Fibroblast of skin of right biceps (primary cell): ENCODE data around the gene SCUBE3.

Experiments
- DNase-seq: peaks from one replicate; pipeline ENCODE4 v3.0.0-alpha.2; 2013

Gene SCUBE3

DNA sequence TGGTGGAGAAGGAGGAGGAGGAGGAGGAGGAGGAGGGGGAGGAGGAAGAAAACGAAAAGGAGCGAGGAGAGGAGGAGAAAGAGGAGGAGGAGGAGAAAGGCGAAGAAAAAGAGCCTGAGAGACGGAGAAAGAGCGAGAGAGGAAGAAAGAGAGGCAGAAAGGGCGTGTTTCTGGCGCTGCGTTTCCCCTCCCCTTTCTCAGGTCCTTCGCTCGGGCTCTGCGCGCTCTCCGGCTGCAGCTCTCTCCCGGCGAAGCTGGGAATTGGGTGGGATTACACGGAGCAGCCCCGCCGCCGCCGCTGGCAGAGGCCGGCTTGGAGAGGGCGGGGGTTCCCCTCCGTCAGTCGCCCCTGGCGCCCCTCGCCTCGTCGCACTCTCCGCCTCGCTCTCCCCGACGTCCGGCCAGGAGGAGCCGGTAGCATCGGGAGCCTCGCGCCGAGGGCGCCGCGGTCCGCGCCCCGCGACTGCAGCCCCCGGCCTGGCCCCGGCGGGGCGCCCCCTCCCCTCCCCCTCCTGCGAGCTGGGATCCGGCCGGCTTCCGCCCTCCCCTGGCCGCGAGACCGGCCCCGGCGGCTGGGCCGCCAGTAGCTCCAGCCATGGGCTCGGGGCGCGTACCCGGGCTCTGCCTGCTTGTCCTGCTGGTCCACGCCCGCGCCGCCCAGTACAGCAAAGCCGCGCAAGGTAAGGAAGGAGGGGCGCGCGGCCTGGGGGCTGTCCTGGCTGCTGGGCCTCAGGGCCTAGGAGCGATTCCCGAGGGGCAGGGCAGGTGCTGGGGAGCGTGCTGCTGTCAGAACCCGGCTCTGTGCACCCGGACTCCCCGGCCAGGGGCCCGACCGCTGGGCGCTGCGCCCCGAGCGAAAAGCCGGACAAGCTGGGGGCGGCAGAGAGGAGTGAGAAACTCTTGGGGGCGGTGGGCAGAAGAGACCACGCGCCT, at the start of gene SCUBE3:
Gene SCUBE3, plus strand, starts transcription at position 133 of the 933 bp plus-strand sequence. Its CDS starts 463 bp downstream, at position 596.
- DNase-seq = peak; percentile 62

DNA sequence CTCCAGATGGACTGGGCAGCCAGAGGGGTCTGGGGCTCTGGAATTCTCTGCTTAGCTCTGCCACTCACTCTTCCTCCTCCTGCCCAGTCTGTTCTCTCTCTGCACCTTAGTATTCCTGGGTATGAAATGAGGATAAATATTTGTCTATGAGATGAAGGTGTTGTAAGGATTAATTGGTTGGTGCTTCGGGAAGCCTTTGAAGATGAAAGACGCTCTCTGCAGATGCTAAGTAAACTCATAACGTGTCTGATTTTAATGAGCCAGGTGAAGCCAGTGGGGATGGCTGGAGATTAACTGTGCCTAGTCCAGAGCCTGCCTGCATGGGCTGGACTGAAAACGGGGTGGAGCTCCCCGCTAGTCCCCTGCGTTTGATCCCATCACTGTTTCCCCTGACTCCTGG, 49.5 kb upstream of the SCUBE3 start:
- DNase-seq = no peak

DNA sequence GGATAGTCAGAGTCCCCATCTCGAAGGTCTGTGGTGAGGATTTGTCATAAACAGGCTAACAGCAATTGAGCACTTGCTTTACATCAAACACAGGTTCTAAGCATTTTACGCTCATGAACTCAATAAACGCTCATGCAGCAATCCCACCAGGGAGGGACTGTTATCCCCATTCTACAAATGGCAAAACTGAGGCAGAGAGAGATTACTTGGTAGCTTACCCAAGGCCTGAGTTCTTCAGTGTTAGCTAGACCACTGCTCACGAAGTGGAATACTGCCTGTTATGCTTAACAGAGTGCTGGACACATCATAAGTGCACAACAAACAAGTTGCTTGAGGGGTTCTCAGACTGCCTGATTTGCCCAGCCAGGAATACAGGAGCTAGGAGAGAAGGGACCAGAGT, 48.9 kb upstream of the SCUBE3 start:
- DNase-seq = no peak

DNA sequence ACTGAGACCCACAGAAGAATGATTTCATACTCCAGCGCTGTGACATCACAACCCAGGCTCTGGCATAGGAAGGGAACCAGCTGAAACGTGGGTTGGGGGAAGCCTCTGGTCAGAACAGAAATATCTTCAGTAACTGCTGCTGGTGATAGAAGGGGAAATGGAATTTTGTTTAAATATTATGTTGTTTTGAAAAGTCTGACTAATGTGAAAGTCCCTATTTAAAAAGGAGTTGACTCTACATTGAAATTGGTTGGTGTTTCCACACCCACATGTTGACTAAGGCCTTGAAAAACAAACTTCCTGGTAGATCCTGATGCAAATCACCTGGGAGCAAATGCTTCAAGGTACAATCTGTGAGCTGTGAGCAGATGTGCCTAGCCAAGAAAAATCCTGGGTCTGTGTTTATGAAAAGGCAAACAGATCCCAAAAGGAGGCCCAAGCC, 48.1 kb upstream of the SCUBE3 start:
- peak; percentile 36 for DNase-seq

DNA sequence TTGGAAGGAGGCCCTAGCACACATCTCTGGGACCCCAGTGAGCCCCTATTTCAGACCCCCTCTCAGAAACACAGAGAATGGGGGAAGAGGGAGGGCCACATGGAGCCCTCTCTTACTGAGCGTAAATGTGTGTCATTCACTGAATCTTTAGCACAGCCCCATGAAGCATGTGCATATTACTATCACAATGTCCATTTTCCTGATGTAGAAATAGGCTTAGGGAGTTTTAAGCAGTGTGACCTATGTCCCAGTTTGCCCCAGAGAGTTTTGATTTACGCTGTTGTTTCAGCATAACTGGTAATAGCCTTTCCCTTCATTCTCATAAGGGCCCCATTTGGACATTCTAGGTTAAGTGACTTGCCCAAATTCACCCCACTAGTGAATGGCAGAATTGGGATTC, 47.6 kb upstream of the SCUBE3 start:
- DNase-seq = no peak

DNA sequence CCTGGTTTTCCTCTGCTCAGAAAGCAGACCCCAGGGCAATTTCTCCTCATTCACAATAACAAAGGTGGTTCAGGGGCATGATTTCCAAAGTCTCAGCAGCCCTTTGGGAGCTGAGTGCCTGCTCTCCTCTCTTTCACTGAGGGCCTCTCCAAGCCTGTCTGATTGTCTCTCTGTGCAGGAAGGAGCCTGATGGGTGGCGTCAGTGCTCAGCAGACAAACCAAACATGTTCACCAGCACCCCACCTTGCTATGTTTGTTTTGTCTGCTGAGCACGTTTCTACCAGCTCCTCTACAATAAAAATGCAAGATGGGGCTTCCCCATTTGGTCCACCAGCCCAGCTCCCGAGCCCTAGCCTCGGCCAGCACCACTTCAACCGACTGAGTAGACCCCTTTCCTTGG, 47.2 kb upstream of the SCUBE3 start:
- DNase-seq = no peak

DNA sequence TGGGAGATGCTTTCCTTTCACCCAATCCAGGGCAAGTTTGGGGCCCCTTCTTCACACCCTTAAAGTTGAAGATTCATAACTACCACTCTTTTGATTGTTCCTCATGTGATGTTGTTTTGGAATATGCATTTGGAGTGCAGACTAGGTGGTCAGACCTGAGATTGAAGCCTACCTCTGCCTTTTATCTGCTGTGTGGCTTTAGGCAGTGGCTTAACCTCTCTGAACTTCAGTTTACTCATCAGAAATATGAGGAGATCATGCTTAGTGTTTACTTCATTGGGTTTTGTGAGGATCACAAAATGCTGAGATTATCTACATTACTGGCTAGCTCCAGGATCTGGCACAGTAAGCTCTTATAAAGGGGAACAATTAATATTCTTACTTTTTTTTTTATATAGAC, 46.3 kb upstream of the SCUBE3 start:
- DNase-seq = no peak

DNA sequence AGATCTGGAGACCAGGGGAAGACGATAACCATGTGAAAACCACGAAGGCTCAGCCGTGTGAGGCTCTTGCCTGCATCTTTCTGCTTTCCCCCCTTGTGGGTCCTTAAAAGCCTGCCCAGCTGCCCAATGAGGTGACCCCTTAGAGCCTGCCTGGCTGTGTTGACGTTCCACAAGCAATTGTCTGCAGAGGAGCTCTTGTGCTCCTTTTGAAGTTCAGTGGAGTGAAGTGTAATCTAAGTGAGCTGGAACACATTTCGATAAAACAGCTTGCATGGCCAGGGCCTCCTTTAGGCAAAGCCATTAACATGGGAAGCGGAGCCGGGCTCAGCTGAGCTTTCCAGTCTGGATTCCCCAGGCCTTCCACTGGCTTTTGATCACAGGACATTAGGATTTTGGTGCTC, 45.3 kb upstream of the SCUBE3 start:
- DNase-seq = no peak

DNA sequence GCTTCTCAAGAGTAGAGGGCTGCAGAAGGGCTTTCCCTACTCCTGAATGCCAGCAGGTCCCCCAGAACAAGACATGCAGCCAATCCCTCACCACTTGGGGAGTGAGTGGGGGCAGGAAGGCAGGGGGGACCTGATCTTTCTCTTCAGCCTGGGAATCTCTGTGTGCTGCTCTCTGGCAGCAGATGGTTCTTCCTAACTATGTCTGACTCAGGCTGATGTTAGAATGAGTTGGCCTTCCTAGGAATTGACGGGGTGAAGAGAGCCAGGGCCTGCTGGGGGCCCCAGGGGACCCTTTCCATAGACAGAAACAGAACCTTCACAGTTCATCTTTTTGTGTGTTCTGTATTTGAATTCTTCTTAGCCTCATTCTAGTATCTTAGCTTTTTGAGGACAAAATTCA, 43.6 kb upstream of the SCUBE3 start:
- DNase-seq = peak; percentile 87

DNA sequence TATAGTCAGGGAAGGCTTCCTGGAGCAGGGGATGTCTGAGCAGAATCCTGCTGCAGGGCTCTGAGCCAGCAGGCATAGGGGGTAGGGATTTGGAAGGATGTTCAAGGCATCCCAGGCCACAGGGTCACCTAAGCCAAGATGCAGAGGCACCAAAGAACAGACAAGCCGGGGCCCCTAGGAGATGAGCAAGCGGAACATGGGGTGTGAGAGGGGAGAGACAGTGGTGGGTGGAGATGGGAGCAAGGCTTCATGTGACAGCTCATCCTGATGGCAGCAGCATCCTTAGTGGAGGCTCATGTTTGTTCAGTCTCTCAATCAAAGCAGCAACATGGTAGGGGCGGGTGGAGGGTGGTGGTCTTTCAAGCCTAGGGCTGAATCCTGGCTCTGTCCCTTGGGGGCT, 42.9 kb upstream of the SCUBE3 start:
- peak; percentile 60 for DNase-seq

DNA sequence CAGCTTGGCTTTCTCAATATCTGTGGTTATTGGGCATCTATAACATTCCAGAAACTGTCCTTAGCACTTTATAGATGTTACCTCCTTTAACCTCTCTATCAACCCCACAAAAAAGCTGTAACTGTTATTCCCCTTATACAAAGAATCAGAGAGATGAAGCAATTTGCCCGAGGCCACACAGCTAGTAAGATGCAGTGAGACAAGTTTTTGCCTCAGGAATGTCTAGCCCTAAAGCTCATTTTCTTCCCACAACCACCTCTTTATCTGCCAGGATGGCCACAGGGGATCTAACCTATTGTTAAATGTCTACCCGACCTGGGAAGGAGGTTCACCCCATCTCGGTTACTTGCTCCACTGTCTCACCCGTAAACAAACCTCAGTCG, 40.7 kb upstream of the SCUBE3 start:
- peak; percentile 60 for DNase-seq

DNA sequence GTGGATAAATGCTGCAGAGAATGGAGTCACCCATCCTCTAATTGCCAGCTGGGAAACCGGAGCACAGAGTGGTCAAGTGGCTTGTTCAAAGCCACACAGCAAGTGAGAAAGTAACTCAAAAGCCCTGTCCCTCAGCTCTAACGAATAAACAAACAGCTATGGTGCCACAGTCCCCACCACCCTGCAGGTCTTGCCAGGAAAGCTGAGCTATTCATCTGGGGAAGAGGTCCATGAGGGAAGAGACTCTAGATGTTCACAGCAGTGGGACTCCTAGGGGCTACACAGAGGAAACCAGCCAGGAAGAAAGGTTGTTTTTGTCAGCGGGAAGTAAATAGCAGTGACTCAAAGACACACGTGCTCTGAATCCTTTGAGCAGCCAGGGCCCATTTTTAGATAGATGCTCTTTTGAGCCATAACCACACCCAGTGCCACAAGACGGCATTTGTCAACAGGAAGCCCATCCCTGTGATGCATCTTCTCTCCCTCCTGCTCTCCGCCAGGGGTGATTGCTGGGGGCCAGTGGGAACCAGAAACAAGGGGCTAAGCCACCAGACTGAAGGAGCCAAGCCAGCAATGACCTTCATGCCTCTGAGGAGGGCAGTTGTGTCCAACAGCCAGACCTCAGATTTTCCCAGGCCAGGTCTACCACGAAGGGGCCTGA, 40.2 kb upstream of the SCUBE3 start:
- peak; percentile 55 for DNase-seq

DNA sequence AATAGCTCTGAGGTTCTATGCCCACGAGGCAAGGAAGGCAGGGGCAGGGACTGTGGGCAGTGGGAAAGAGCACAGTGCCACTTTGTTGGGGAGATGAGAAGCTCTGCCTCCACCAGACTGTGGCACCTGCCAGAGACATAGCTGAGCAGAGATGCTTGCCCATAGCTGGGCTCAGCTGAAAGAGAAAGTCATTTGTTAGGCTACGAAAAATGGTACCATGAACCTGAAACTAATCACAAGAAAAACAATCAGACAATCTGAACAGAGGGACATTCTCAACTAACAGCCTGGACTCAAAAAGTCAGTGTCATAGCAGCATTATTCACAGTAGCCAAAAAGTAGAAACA, 39.7 kb upstream of the SCUBE3 start:
- DNase-seq = no peak

DNA sequence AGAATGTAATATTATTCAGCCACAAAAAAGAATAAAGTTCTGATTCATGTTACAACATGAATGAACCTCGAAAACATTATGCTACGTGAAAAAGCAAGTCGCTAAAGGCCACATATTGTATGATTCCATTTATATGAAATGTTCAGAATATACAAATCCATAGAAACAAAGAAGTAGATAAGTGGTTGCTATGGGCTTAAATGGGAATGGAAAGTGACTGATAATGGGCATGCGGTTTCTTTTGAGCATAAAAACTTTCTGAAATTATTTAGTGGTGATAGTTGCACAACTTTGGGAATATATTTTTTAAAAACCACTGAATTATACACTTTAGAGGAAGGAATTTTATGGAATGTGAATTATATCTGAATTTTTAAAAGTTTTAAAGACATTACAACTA, 39.3 kb upstream of the SCUBE3 start:
- DNase-seq = no peak

DNA sequence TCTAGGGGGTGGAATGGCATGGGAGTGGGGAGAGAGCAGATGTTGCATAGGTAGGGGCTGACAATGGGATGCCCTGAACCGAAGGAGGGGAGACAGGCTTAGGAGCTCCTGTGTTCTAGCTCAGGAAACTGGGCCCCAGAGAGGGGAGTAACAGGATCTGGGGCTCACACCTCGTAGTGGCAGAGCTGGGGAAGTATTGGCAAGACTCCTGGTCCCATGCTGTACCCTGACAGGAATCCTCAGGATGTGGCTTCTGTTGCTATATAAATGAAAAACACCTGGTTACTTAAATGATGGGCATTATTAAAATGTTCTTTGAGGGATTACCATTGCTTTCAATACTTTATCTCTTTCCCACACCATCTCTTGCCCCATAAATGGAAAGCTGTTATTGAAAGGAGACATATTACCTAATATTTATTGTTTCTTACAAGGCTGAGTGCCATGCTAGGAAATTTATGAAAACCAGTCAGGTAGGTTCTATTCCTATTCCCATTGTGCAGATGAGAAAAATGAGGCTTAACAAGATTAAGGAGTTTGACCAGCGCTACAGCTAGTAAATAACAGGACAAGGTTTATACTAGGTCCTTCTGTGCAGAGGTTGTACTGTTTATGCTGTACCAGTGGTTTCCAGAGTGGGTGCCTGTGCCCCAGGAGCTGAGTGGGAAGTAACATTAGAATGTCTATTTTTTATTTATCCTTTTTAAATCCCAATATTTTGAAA, 37.3 kb upstream of the SCUBE3 start:
- DNase-seq = peak; percentile 51

DNA sequence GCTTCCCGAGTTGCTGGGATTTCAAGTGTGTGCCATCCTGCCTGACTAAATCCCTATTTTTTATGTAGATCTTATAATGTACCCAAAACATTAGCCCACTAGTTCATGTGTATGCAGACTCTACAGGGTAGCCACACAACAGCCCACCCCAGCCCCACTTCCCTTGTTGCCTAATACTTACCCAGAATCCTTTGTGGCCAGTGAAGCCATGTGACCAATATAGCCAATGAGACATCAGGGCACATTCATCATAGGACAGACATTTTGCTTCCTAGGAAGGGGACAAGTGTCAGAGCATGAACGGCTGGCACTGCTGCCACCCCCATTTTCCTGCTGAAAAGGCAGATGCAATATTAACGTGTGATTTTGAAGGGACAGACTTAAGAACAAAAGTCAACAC, 36.6 kb upstream of the SCUBE3 start:
- DNase-seq = peak; percentile 53

DNA sequence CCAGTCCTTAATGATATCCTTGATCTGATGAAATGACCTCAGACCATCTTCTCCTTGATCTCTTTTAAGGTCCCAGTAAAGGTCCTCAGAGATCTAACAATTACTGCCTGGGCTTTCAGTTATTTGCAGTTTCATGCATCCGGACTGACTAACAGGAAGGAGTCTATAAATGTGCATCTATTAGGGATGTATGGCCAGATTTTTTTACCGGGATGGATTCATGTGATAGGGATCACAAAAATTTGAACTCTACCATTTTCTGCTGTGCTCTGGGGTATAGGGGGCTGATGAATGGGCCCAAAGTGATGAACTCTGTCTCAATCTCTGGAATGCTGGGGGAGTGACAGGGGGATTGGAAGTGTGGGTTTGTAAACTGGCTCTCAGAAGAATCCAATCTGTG, 36.2 kb upstream of the SCUBE3 start:
- peak; percentile 89 for DNase-seq

DNA sequence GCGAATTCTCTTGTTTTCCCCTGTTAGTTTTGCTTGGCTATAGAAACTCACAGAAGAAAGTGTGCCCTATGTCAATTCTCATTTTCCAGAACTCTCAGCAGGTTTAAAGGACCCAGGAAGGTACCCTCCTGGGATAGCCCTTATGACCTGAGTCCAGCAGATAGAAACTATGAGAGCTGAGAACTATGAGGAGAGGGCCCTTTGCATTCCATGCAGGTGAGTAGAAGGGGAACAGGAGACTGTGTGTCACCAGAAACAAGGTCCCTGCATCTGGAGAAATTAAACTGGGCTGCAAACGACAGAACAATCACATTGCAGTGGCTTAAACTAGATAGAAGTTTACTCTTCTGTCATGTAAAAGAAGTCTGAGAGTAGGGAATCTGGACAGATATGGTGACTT, 35.7 kb upstream of the SCUBE3 start:
- no peak for DNase-seq

DNA sequence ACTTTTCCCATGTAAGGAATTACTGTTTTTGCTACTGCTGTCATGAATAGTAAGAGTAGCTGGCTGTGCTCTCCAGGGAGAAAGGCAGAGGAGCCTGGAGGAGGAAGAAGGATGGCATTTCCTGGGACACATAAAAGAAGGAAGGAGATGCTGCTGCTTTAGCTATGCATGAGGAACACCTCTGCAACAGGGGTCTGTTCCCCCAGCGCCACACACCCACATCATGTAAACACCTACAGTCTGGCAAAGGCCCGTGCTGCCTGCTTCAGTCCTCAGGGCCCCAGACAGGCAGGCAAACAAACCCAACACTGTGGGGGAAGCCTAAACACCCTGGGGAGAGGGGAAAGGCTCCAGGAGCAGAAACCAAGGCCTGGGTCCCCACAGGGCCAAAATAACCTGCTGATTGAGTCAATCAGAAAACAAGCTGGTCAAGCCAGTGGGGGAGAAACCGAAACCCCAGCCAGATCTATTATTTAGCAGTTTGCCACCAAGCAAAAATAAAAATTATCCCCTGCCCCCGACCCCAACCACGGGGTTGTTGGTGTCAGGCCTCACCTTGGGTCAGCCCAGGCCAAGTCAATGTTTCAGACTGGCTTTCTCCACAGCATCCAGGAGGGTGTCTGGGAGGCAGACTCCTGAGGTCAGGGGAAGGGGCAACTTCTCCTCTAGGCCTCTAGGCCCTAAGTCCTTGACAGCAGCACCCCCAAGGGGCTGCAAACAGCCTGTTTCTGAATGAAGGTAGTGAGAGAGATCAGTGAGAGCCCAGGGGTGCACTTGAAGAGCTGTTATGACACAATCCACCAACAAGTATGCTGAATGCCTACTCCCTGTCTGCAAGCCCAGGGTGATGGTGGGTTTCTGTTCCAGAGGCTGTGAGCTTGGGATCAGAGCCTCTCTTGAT, 34.6 kb upstream of the SCUBE3 start:
- peak; percentile 44 for DNase-seq

DNA sequence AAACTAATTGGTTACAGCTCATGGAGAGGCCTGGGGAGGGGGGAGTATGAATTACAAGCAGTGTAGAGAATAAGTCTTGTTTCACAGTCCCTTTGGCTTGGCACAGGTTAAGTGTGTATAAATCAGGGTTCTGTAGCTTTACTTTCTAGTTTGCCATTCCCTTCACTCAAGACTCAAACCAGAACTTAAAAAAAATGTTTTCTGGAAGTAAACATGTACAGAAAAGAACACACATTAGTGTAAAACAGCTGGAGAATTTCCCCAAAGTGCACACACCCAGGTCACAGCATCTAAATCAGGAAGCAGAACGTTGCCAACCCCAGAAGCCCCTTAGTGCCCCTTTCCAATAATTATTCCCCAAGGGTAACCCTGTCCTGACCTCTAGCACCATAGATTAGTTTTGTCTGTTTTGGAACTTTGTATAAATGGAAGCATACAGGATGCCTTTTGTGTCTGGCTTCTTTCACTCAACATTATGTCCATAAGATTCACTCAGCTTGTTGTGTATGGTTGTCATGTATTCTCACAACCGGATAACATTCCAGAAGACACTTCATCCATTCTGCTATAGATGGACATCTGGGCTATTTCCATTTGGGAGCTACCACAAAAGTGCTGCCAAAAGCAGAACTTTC, 33.7 kb upstream of the SCUBE3 start:
- no peak for DNase-seq

DNA sequence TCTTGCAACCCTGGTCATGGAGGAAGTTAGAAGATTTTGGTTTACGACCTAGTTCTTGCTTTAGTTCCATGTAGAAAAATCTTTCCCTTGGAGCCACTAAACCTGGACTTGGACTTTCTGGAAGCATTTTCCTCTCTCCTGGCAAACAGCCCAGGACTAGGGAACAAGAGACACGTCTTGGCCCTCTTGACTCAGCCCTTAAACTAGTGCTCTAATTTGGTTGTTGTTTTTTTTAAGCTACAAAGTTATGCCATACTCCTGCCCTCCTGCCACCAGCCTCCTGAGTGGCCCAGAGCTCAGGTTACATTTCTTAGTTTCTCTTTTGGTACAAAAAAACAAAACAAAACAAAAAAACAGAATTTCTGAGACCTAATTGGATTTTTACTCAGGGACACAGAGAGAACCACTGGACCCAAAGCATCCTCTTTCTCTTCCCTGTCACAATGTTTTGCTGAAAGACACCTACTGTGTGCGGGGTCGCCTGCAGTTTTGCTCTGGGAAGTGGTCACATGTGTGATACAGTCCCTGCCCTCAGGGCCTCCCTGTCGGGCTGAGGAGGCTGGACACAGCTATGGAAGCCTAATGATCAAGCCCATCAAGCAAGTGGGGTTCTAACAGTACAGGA, 32.3 kb upstream of the SCUBE3 start:
- peak; percentile 89 for DNase-seq
